ENCODE measurements around the gene ZNRD2.

ZNRD2 gene

GRCh38 chr11:65538232-65538914, 31.9 kb upstream of the ZNRD2 start:
- no peak for TF ChIP-seq CTCF (IDR thresholded peaks at IDR 0.05; ENCODE audit: low read depth, low read length)
- H3K9me3 ChIP-seq (ENCODE audit: severe bottlenecking) = no peaks in the 10 kb centered on the region
- DNase-seq = no peak
- peaks cover 43% of the 10 kb centered on the region for H3K36me3 ChIP-seq
- peak overlapping the region; percentile 77 for H3K27ac ChIP-seq
- H3K27me3 ChIP-seq (ENCODE audit: insufficient read depth, low read depth, severe bottlenecking) = no peaks in the 10 kb centered on the region
- no peak overlapping the region for H3K4me3 ChIP-seq (ENCODE audit: low read depth, low read length)

GRCh38 chr11:65538915-65539743, 31.1 kb upstream of the ZNRD2 start:
- H3K9me3 ChIP-seq (ENCODE audit: severe bottlenecking) = no peaks in the 10 kb centered on the region
- no peaks in the 10 kb centered on the region for H3K27me3 ChIP-seq (ENCODE audit: insufficient read depth, low read depth, severe bottlenecking)
- peak overlapping the region; percentile 77; the same call in 1 of the 2 replicates for H3K27ac ChIP-seq
- H3K4me3 ChIP-seq (ENCODE audit: low read depth, low read length) = no peak overlapping the region
- DNase-seq = no peak
- peaks cover 39% of the 10 kb centered on the region for H3K36me3 ChIP-seq
- no peak for TF ChIP-seq CTCF (IDR thresholded peaks at IDR 0.05; ENCODE audit: low read depth, low read length)

DNA sequence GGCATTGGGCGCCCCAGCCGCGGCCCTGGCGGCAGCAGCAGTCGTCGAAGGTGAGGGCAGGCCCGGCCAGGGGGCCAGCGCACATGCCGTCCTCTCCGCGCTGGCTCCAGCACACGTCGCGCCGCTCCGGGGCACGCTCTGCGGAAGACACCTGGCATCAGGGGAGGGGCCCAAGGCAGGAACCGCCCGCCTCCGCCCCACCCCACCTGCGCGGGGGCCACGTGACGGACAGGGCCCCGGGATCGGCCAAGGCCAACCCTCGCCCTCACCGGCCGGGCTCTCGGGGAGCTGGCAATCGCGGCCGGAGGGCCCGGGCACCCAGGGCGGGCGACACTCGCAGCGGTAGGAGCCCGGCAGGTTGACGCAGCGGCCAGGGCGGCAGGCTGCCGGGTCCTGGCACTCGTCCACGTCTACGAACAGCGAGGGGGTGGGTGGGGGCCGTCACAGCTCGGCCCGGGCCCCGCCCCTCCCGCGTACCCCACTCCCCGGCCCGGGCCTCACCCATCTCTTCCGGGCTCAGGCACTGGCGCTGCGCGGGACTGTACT, 30.5 kb upstream of the ZNRD2 start:
- no peaks in the 10 kb centered on the region for H3K27me3 ChIP-seq (ENCODE audit: insufficient read depth, low read depth, severe bottlenecking)
- no peak for DNase-seq
- H3K36me3 ChIP-seq = peaks cover 39% of the 10 kb centered on the region
- H3K4me3 ChIP-seq (ENCODE audit: low read depth, low read length) = no peak overlapping the region
- H3K27ac ChIP-seq = no peak overlapping the region
- no peaks in the 10 kb centered on the region for H3K9me3 ChIP-seq (ENCODE audit: severe bottlenecking)
- no peak for TF ChIP-seq CTCF (IDR thresholded peaks at IDR 0.05; ENCODE audit: low read depth, low read length)

- Histone ChIP-seq H3K4me3 (ENCODE audit: low read depth, low read length) (no peak overlapping the region), H3K27me3 (ENCODE audit: insufficient read depth, low read depth, severe bottlenecking) (no peaks in the 10 kb centered on the region), H3K27ac (no peak overlapping the region), H3K36me3 (peaks cover 35% of the 10 kb centered on the region), H3K9me3 (ENCODE audit: severe bottlenecking) (no peaks in the 10 kb centered on the region)
- TF ChIP-seq CTCF (IDR thresholded peaks at IDR 0.05; ENCODE audit: low read depth, low read length) = peak; percentile 71
- peak; percentile 83 for DNase-seq
These were observed 29.8 kb upstream of the ZNRD2 start for GRCh38 chr11:65540290-65541092.

DNA sequence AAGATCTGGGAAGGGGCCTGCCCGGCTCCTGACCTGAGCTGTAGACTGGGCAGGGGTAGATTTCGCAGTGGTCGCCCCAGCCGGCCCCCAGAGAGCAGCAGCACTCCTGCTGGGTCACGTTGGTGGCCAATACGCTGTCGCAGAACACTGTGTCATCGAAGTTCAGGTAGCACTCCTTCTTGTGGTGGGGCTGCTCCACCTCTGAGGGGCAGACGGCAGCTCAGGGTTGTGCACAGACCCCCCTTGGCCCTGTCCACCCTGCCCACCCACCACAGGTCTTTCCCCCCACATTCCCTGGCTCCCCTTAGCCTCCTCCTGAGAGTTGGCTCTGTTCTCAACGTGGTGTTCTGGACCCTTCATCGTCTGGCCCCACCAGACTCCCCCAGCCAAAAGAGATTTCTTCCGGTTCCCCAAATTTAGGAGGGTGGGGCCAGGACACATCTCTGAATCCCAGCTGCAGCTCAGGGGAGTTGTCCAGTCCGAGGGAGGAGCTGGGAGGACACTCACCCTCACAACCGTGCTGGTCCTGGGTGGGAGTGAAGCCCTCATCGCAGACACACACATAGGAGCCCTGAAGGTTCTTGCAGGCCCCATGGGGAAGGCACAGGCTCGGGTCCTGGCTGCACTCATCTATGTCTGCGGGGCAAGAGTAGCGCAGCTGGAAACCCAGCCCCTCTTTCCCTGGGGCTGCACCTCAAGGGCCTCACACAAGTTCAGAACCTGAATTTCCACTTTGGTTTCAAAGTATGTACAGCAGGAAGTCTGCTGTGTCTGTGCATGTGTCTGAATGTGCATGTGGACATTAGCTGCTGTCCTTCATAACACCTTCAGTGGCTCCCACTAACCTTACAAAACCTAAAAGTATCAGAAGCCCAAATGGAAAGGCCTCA, 28.9 kb upstream of the ZNRD2 start:
- H3K36me3 ChIP-seq = peaks cover 27% of the 10 kb centered on the region
- no peaks in the 10 kb centered on the region for H3K27me3 ChIP-seq (ENCODE audit: insufficient read depth, low read depth, severe bottlenecking)
- no peak for DNase-seq
- no peak overlapping the region for H3K27ac ChIP-seq
- TF ChIP-seq CTCF (IDR thresholded peaks at IDR 0.05; ENCODE audit: low read depth, low read length) = no peak
- no peaks in the 10 kb centered on the region for H3K9me3 ChIP-seq (ENCODE audit: severe bottlenecking)
- H3K4me3 ChIP-seq (ENCODE audit: low read depth, low read length) = no peak overlapping the region
